ENCODE measurements around the gene SPRTN. TPM values are rescaled to one million over a fixed set of nuclear protein-coding genes. Genes with fewer than 3 reads are reported as not detected.

SPRTN gene
- 10 to 100 TPM; 14.4 to 17.5 TPM for total RNA-seq

- Mint-ChIP-seq H3K4me1 (ENCODE audit: low read depth) (peaks cover 50% of the 10 kb centered on the region), H3K27me3 (ENCODE audit: low read depth) (peaks cover 2% of the 10 kb centered on the region), H3K27ac (peak within 1 kb of the TSS; percentile 99), H3K36me3 (ENCODE audit: low read depth) (peaks cover 48% of the 10 kb centered on the region), H3K9me3 (ENCODE audit: insufficient read depth) (no peaks in the 10 kb centered on the region), H3K4me3 (peak within 1 kb of the TSS; percentile 100)
- ATAC-seq, result peak; percentile 5
- ChIA-PET CTCF (interaction anchor here (0.8 to 4.2 kb wide), 17 partner anchors 9 to 419 kb away, joined by 3 to 27 read pairs (median 4); partner anchors contain the start of genes EGLN1 and GNPAT), POLR2A (interaction anchor here (0.6 to 2.6 kb wide), 19 partner anchors 8 to 274 kb away, joined by 3 to 18 read pairs (median 5); partner anchors contain the start of gene EGLN1)
- DNase-seq, result no peak
Observed at GRCh38 chr1:231338270-231339128, at the start of gene SPRTN. Gene SPRTN (plus strand): TSS chr1:231338293. CDS start chr1:231338384, 91 bp downstream.

- ATAC-seq, result no peak
- Mint-ChIP-seq H3K36me3 (ENCODE audit: low read depth) (no peaks in the 10 kb centered on the region), H3K27me3 (ENCODE audit: low read depth) (no peaks in the 10 kb centered on the region), H3K4me3 (no peak overlapping the region), H3K4me1 (ENCODE audit: low read depth) (no peaks in the 10 kb centered on the region), H3K9me3 (ENCODE audit: insufficient read depth) (no peaks in the 10 kb centered on the region), H3K27ac (no peak overlapping the region)
- DNase-seq, result no peak
- CTCF ChIA-PET, result interaction anchor here (0.9 to 1.6 kb wide), 2 partner anchors 12 to 20 kb away, joined by 3 to 4 read pairs; no protein-coding TSS in a partner anchor
- POLR2A ChIA-PET, result no interaction called here
Observed at GRCh38 chr1:231295938-231296337, 42.2 kb upstream of the SPRTN start.

- no peak for DNase-seq
- H3K27me3 Mint-ChIP-seq (ENCODE audit: low read depth), result no peaks in the 10 kb centered on the region
- H3K4me3 Mint-ChIP-seq, result no peak overlapping the region
- ChIA-PET CTCF (interaction anchor here (1.3 kb wide), 1 partner anchor 13 kb away, joined by 3 read pairs; no protein-coding TSS in a partner anchor), POLR2A (no interaction called here)
- H3K36me3 Mint-ChIP-seq (ENCODE audit: low read depth), result no peaks in the 10 kb centered on the region
- H3K27ac Mint-ChIP-seq, result no peak overlapping the region
- ATAC-seq, result no peak
- H3K9me3 Mint-ChIP-seq (ENCODE audit: insufficient read depth), result no peaks in the 10 kb centered on the region
- no peaks in the 10 kb centered on the region for H3K4me1 Mint-ChIP-seq (ENCODE audit: low read depth)
Observed at GRCh38 chr1:231301990-231302389, 36.1 kb upstream of the SPRTN start.

- no peak for DNase-seq
- Mint-ChIP-seq H3K36me3 (ENCODE audit: low read depth) (no peaks in the 10 kb centered on the region), H3K27ac (no peak overlapping the region), H3K4me1 (ENCODE audit: low read depth) (no peaks in the 10 kb centered on the region), H3K9me3 (ENCODE audit: insufficient read depth) (no peaks in the 10 kb centered on the region), H3K27me3 (ENCODE audit: low read depth) (no peaks in the 10 kb centered on the region), H3K4me3 (no peak overlapping the region)
- POLR2A ChIA-PET, result no interaction called here
- CTCF ChIA-PET, result no interaction called here
- ATAC-seq, result no peak
Observed at GRCh38 chr1:231310391-231310934, 27.6 kb upstream of the SPRTN start.

- H3K9me3 Mint-ChIP-seq (ENCODE audit: insufficient read depth), result no peaks in the 10 kb centered on the region
- no peaks in the 10 kb centered on the region for H3K36me3 Mint-ChIP-seq (ENCODE audit: low read depth)
- CTCF ChIA-PET, result no interaction called here
- peaks cover 3% of the 10 kb centered on the region for H3K4me1 Mint-ChIP-seq (ENCODE audit: low read depth)
- no peaks in the 10 kb centered on the region for H3K27me3 Mint-ChIP-seq (ENCODE audit: low read depth)
- POLR2A ChIA-PET, result no interaction called here
- ATAC-seq (no peak), DNase-seq (no peak)
- no peak overlapping the region for H3K27ac Mint-ChIP-seq
- no peak overlapping the region for H3K4me3 Mint-ChIP-seq
Observed at GRCh38 chr1:231311720-231312431, 26.2 kb upstream of the SPRTN start.

- no peak overlapping the region for H3K4me3 Mint-ChIP-seq
Observed at GRCh38 chr1:231312432-231312788, 25.7 kb upstream of the SPRTN start.

GRCh38 chr1:231313661-231314060, 24.4 kb upstream of the SPRTN start:
- Mint-ChIP-seq H3K27me3 (ENCODE audit: low read depth) (no peaks in the 10 kb centered on the region), H3K27ac (no peak overlapping the region), H3K36me3 (ENCODE audit: low read depth) (no peaks in the 10 kb centered on the region), H3K4me1 (ENCODE audit: low read depth) (peaks cover 3% of the 10 kb centered on the region), H3K9me3 (ENCODE audit: insufficient read depth) (no peaks in the 10 kb centered on the region), H3K4me3 (no peak overlapping the region)
- DNase-seq (no peak), ATAC-seq (no peak)
- ChIA-PET POLR2A (no interaction called here), CTCF (interaction anchor here (1.2 kb wide), 1 partner anchor 20 kb away, joined by 4 read pairs; no protein-coding TSS in a partner anchor)

More at GRCh38 chr1:231312432-231312788, 25.7 kb upstream of the SPRTN start:
- ATAC-seq (no peak), DNase-seq (no peak)
- H3K36me3 Mint-ChIP-seq (ENCODE audit: low read depth), result no peaks in the 10 kb centered on the region
- H3K4me1 Mint-ChIP-seq (ENCODE audit: low read depth), result peaks cover 3% of the 10 kb centered on the region
- H3K9me3 Mint-ChIP-seq (ENCODE audit: insufficient read depth), result no peaks in the 10 kb centered on the region
- ChIA-PET CTCF (no interaction called here), POLR2A (no interaction called here)
- H3K27ac Mint-ChIP-seq, result no peak overlapping the region
- H3K27me3 Mint-ChIP-seq (ENCODE audit: low read depth), result no peaks in the 10 kb centered on the region

- no peak overlapping the region for H3K27ac Mint-ChIP-seq
- no peak overlapping the region for H3K4me3 Mint-ChIP-seq
- peak; percentile 60 for DNase-seq
- ATAC-seq, result peak; percentile 82
- H3K4me1 Mint-ChIP-seq (ENCODE audit: low read depth), result peaks cover 3% of the 10 kb centered on the region
- POLR2A ChIA-PET, result no interaction called here
- no peaks in the 10 kb centered on the region for H3K36me3 Mint-ChIP-seq (ENCODE audit: low read depth)
- CTCF ChIA-PET, result interaction anchor here (0.6 to 4.1 kb wide), 21 partner anchors 9 to 288 kb away, joined by 3 to 27 read pairs (median 3); partner anchors contain the start of genes EXOC8 and SPRTN
- no peaks in the 10 kb centered on the region for H3K9me3 Mint-ChIP-seq (ENCODE audit: insufficient read depth)
- no peaks in the 10 kb centered on the region for H3K27me3 Mint-ChIP-seq (ENCODE audit: low read depth)
Observed at GRCh38 chr1:231315887-231316286, 22.2 kb upstream of the SPRTN start.

GRCh38 chr1:231317306-231318014, 20.6 kb upstream of the SPRTN start:
- H3K4me1 Mint-ChIP-seq (ENCODE audit: low read depth), result peaks cover 3% of the 10 kb centered on the region
- ChIA-PET CTCF (interaction anchor here (1.0 to 4.1 kb wide), 4 partner anchors 16 to 67 kb away, joined by 3 to 27 read pairs (median 6); partner anchors contain the start of genes EXOC8 and SPRTN), POLR2A (no interaction called here)
- DNase-seq (no peak), ATAC-seq (no peak)
- no peaks in the 10 kb centered on the region for H3K36me3 Mint-ChIP-seq (ENCODE audit: low read depth)
- no peaks in the 10 kb centered on the region for H3K9me3 Mint-ChIP-seq (ENCODE audit: insufficient read depth)
- no peak overlapping the region for H3K27ac Mint-ChIP-seq
- no peak overlapping the region for H3K4me3 Mint-ChIP-seq
- no peaks in the 10 kb centered on the region for H3K27me3 Mint-ChIP-seq (ENCODE audit: low read depth)

GRCh38 chr1:231318015-231318355, 20.1 kb upstream of the SPRTN start:
- DNase-seq, result no peak
- CTCF ChIA-PET, result interaction anchor here (1.9 to 4.1 kb wide), 2 partner anchors 15 to 19 kb away, joined by 7 to 27 read pairs; partner anchors contain the start of genes EXOC8 and SPRTN
- POLR2A ChIA-PET, result no interaction called here
- Mint-ChIP-seq H3K4me3 (no peak overlapping the region), H3K27me3 (ENCODE audit: low read depth) (no peaks in the 10 kb centered on the region), H3K36me3 (ENCODE audit: low read depth) (no peaks in the 10 kb centered on the region), H3K27ac (no peak overlapping the region), H3K4me1 (ENCODE audit: low read depth) (peaks cover 3% of the 10 kb centered on the region), H3K9me3 (ENCODE audit: insufficient read depth) (no peaks in the 10 kb centered on the region)
- no peak for ATAC-seq

- no peaks in the 10 kb centered on the region for H3K36me3 Mint-ChIP-seq (ENCODE audit: low read depth)
- H3K27ac Mint-ChIP-seq, result no peak overlapping the region
- ATAC-seq (no peak), DNase-seq (no peak)
- H3K4me3 Mint-ChIP-seq, result no peak overlapping the region
- ChIA-PET CTCF (interaction anchor here (4.1 kb wide), 1 partner anchor 19 kb away, joined by 27 read pairs; the partner anchor contains the start of genes EXOC8 and SPRTN), POLR2A (no interaction called here)
- no peaks in the 10 kb centered on the region for H3K9me3 Mint-ChIP-seq (ENCODE audit: insufficient read depth)
- no peaks in the 10 kb centered on the region for H3K27me3 Mint-ChIP-seq (ENCODE audit: low read depth)
- peaks cover 3% of the 10 kb centered on the region for H3K4me1 Mint-ChIP-seq (ENCODE audit: low read depth)
Observed at GRCh38 chr1:231318568-231318967, 19.5 kb upstream of the SPRTN start.

Measured in activated CD8-positive, alpha-beta T cell treated with anti-CD3 and anti-CD28 coated beads, Interleukin-2, amount 10 ng/mL, durations not matched to agents 7 days and 5 days (primary cell).